ENCODE data around the gene EPHB1. TPM values are rescaled to one million over a fixed set of nuclear protein-coding genes. Genes with fewer than 3 reads are reported as not detected.
"Not testable (repeated sequence)": the region's sequence is repeated elsewhere in the genome, so short reads cannot be mapped to it uniquely, and the experiment has no call there.

Gene EPHB1
- total RNA-seq, 2 donors from 2014 or later = 1.9 to 3.2 TPM

GRCh38 chr3:135099734-135100355 is 304.8 kb downstream of the EPHB1 start:
- H3K27me3 ChIP-seq = no peaks in the 10 kb centered on the region
- DNase-seq (ENCODE audit: low spot score) = no peak
- no peak overlapping the region for H3K27ac ChIP-seq
- TF ChIP-seq CTCF (IDR thresholded peaks at IDR 0.05) = no peak
- no peaks in the 10 kb centered on the region for H3K4me1 ChIP-seq
- no peak overlapping the region for H3K4me3 ChIP-seq
- no peaks in the 10 kb centered on the region for H3K36me3 ChIP-seq
- no peaks in the 10 kb centered on the region for H3K9me3 ChIP-seq

DNA sequence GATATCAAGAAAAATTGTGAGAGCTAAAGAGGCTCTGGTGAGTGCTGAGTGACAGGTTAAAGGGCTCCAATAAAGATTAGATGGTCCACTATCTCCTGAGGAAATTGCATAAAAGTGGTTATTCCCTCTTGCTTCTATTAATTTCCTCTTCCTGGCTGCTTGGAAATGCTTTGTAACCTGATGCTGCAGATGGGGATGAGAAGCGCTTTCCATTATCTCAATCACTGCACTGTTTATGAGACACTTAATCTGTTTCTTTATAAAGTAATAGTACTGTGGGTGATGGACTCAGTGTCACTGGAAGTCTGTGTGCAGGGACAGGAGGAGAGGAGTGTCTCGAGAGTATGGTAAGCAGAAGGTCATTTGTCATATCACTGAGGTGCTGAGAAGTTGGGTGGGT is 305.3 kb downstream of the EPHB1 start:
- Histone ChIP-seq H3K27ac (no peak overlapping the region), H3K9me3 (no peaks in the 10 kb centered on the region), H3K27me3 (no peaks in the 10 kb centered on the region), H3K4me3 (no peak overlapping the region), H3K4me1 (no peaks in the 10 kb centered on the region), H3K36me3 (no peaks in the 10 kb centered on the region)
- no peak for TF ChIP-seq CTCF (IDR thresholded peaks at IDR 0.05)
- DNase-seq (ENCODE audit: low spot score) = no peak

DNA sequence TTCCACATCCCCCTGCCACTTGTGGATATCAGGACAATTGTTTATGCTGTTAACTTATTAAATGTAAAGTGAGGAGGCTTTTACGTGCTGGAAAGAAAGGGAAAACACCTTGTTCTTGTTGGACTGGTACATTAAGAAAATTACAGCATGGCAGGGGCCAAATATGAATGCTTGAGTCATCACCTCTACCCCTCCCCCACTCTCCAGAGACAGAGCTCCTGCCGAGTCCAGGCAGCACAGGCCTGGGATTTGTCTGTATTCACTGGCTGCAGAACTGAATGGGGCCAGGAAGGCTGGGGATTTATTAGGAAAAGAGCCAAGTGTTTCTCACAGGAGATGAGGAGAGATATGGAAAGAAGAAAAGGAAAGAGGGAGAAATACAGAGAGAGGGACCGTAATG is 308.9 kb downstream of the EPHB1 start:
- H3K4me1 ChIP-seq = no peaks in the 10 kb centered on the region
- no peaks in the 10 kb centered on the region for H3K9me3 ChIP-seq
- no peak overlapping the region for H3K27ac ChIP-seq
- DNase-seq (ENCODE audit: low spot score) = no peak
- H3K27me3 ChIP-seq = no peaks in the 10 kb centered on the region
- H3K36me3 ChIP-seq = no peaks in the 10 kb centered on the region
- no peak overlapping the region for H3K4me3 ChIP-seq
- no peak for TF ChIP-seq CTCF (IDR thresholded peaks at IDR 0.05)

GRCh38 chr3:135106445-135106844 is 311.4 kb downstream of the EPHB1 start:
- DNase-seq (ENCODE audit: low spot score) = no peak
- H3K36me3 ChIP-seq = no peaks in the 10 kb centered on the region
- no peak overlapping the region for H3K4me3 ChIP-seq
- H3K27ac ChIP-seq = no peak overlapping the region
- no peaks in the 10 kb centered on the region for H3K27me3 ChIP-seq
- H3K9me3 ChIP-seq = no peaks in the 10 kb centered on the region
- TF ChIP-seq CTCF (IDR thresholded peaks at IDR 0.05) = no peak
- no peaks in the 10 kb centered on the region for H3K4me1 ChIP-seq

- H3K27ac ChIP-seq = no peak overlapping the region
- no peaks in the 10 kb centered on the region for H3K36me3 ChIP-seq
- no peak overlapping the region for H3K4me3 ChIP-seq
- no peaks in the 10 kb centered on the region for H3K4me1 ChIP-seq
- DNase-seq (ENCODE audit: low spot score) = no peak
- no peaks in the 10 kb centered on the region for H3K27me3 ChIP-seq
- H3K9me3 ChIP-seq = no peaks in the 10 kb centered on the region
- TF ChIP-seq CTCF (IDR thresholded peaks at IDR 0.05) = no peak
Observed at GRCh38 chr3:135107043-135107442, 312.0 kb downstream of the EPHB1 start.

DNA sequence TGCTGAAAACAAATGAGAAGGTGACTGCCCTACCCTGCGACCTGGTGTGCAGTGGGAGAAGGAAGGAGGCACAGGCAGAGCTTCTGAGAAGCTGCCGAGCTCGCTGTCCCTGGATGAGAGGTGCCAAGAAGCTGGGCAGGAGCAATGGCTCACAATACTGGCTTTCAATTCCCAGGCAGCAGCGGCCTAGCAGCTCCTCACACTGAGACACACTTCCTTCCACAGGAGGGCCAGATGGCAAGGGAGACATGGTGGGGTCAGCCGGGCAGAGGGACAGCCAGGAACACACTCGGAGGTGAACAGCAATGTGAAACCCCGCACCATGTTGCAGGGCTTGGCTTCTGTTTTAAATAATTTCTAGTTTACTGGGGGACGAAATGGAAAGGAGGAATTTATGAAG is 314.6 kb downstream of the EPHB1 start:
- DNase-seq (ENCODE audit: low spot score) = no peak

GRCh38 chr3:135114551-135114950 is 319.5 kb downstream of the EPHB1 start:
- H3K9me3 ChIP-seq; DNase-seq (ENCODE audit: low spot score); H3K4me1 ChIP-seq; H3K27me3 ChIP-seq; H3K36me3 ChIP-seq; H3K4me3 ChIP-seq; H3K27ac ChIP-seq: not testable (repeated sequence)

More for the DNA sequence above, 314.6 kb downstream of the EPHB1 start:
- Histone ChIP-seq H3K9me3 (no peaks in the 10 kb centered on the region), H3K4me1 (no peaks in the 10 kb centered on the region), H3K4me3 (no peak overlapping the region), H3K27me3 (no peaks in the 10 kb centered on the region), H3K27ac (no peak overlapping the region), H3K36me3 (no peaks in the 10 kb centered on the region)
- no peak for TF ChIP-seq CTCF (IDR thresholded peaks at IDR 0.05)

All from right atrium auricular region (tissue), 2 donors.